ENCODE results near the gene KCMF1. TPM values are rescaled to one million over a fixed set of nuclear protein-coding genes. Genes with fewer than 3 reads are reported as not detected.

The KCMF1 gene
- total RNA-seq, 1 experiment from 2014 or later = 97.8 TPM

GRCh38 chr2:85066006-85066740, 95.2 kb downstream of the KCMF1 start:
- peaks cover 3% of the 10 kb centered on the region; the same call in 1 of the 2 replicates for H3K27me3 ChIP-seq (ENCODE audit: insufficient read depth, low read depth)
- H3K36me3 ChIP-seq (ENCODE audit: low read depth) = no peaks in the 10 kb centered on the region
- ChIA-PET CTCF (interaction anchor here (1.4 to 1.9 kb wide), 3 partner anchors 219 to 234 kb away, joined by 4 to 12 read pairs (median 7); no protein-coding TSS in a partner anchor), POLR2A (ENCODE audit: unreplicated experiment) (no interaction called here)
- no peaks in the 10 kb centered on the region for H3K9me2 ChIP-seq (ENCODE audit: insufficient read depth)
- H3K4me1 ChIP-seq (replicated peaks; ENCODE audit: insufficient read depth) = no peaks in the 10 kb centered on the region
- TF ChIP-seq EZH2 (IDR thresholded peaks at IDR 0.05; ENCODE audit: low read depth) (no peak), CTCF (conservative IDR thresholded peaks at IDR 0.05) (no peak)
- H3F3A ChIP-seq (ENCODE audit: insufficient read depth, low read depth) = no peaks in the 10 kb centered on the region
- H2AFZ ChIP-seq = no peak overlapping the region
- no TSS peak for BruUV-seq (replicated peaks)
- H3K27ac ChIP-seq = no peak overlapping the region
- no peaks in the 10 kb centered on the region for H3K9me3 ChIP-seq (ENCODE audit: insufficient read depth, low read depth)
- H3K79me2 ChIP-seq (ENCODE audit: low read depth) = no peaks in the 10 kb centered on the region
- DNase-seq = no peak
- intact Hi-C loops (cut with micrococcal nuclease; ENCODE audit: unreplicated experiment) = loop anchor here (5.0 kb wide), 1 partner anchor 139 kb away; no protein-coding TSS in a partner anchor
- no peaks in the 10 kb centered on the region for H4K20me1 ChIP-seq (ENCODE audit: insufficient read depth)
- H3K4me2 ChIP-seq = no peak overlapping the region
- H3K4me3 ChIP-seq = no peak overlapping the region

DNA sequence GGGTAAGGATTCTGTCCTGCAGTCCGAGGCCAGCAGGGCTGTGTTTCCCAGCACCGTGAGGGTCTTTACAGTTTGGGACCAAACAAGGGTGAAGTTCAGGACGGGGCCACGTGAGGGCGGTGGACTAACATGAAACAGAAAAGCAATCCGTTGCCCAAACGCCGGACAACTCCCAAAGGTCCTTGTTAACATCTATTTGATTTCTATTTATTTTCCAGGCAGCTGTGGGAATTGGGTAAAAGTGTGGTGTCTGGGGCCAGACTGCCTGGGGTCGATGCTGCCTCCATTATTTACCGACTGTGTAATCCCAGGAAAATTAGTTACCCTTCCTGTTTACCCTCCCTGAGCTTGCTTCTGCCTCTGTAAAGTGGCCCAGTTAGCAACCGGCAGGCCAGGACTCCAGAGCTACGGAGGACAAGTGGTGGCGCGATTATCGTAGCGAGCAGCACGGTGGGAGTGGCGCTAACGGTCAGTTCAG, 96.0 kb downstream of the KCMF1 start:
- ChIA-PET CTCF (interaction anchor here (0.6 to 1.9 kb wide), 6 partner anchors 13 to 234 kb away, joined by 3 to 12 read pairs (median 6); no protein-coding TSS in a partner anchor), POLR2A (ENCODE audit: unreplicated experiment) (interaction anchor here (0.5 kb wide), 1 partner anchor 32 kb away, joined by 4 read pairs; no protein-coding TSS in a partner anchor)
- DNase-seq = peak; percentile 50 to 68
- H3K27me3 ChIP-seq (ENCODE audit: insufficient read depth, low read depth) = peaks cover 3% of the 10 kb centered on the region; the same call in 1 of the 2 replicates
- no peak overlapping the region for H3K4me3 ChIP-seq
- no peaks in the 10 kb centered on the region for H3K79me2 ChIP-seq (ENCODE audit: low read depth)
- H2AFZ ChIP-seq = no peak overlapping the region
- H3K9me2 ChIP-seq (ENCODE audit: insufficient read depth) = no peaks in the 10 kb centered on the region
- H3K27ac ChIP-seq = no peak overlapping the region
- H3K36me3 ChIP-seq (ENCODE audit: low read depth) = no peaks in the 10 kb centered on the region
- H3K4me2 ChIP-seq = no peak overlapping the region
- H4K20me1 ChIP-seq (ENCODE audit: insufficient read depth) = no peaks in the 10 kb centered on the region
- no peak for TF ChIP-seq EZH2 (IDR thresholded peaks at IDR 0.05; ENCODE audit: low read depth)
- peak; percentile 93 for TF ChIP-seq CTCF (conservative IDR thresholded peaks at IDR 0.05)
- no peaks in the 10 kb centered on the region for H3K9me3 ChIP-seq (ENCODE audit: insufficient read depth, low read depth)
- no peaks in the 10 kb centered on the region for H3F3A ChIP-seq (ENCODE audit: insufficient read depth, low read depth)
- no TSS peak for BruUV-seq (replicated peaks)
- intact Hi-C loops (cut with micrococcal nuclease; ENCODE audit: unreplicated experiment) = loop anchor here (1.0 to 5.0 kb wide), 3 partner anchors 140 to 231 kb away; no protein-coding TSS in a partner anchor
- no peaks in the 10 kb centered on the region for H3K4me1 ChIP-seq (replicated peaks; ENCODE audit: insufficient read depth)

DNA sequence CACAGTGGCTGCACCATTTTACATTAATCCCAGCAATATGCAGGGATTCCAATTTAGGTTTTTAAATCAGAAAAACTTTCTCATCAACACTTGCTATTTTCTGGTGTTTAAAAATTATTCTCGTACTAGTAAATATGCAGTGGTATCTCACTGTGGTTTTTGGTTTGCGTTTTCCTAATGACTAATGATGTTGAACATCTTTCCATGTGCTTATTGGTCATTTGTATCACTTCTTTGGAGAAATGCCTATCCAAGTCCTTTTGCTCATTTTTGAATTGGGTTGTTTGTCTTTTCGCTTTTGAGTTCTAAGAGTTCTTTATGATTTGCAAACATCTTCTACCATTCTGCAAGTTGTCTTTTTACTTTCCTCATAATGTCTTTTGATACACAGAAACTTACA, 100.1 kb downstream of the KCMF1 start:
- ChIA-PET POLR2A (ENCODE audit: unreplicated experiment) (no interaction called here), CTCF (no interaction called here)
- Histone ChIP-seq H3F3A (ENCODE audit: insufficient read depth, low read depth) (no peaks in the 10 kb centered on the region), H3K27me3 (ENCODE audit: insufficient read depth, low read depth) (no peaks in the 10 kb centered on the region), H3K4me3 (no peak overlapping the region), H3K4me2 (no peak overlapping the region), H3K9me2 (ENCODE audit: insufficient read depth) (no peaks in the 10 kb centered on the region), H2AFZ (no peak overlapping the region), H3K9me3 (ENCODE audit: insufficient read depth, low read depth) (no peaks in the 10 kb centered on the region), H3K36me3 (ENCODE audit: low read depth) (no peaks in the 10 kb centered on the region), H3K27ac (no peak overlapping the region), H3K79me2 (ENCODE audit: low read depth) (no peaks in the 10 kb centered on the region), H4K20me1 (ENCODE audit: insufficient read depth) (no peaks in the 10 kb centered on the region), H3K4me1 (replicated peaks; ENCODE audit: insufficient read depth) (no peaks in the 10 kb centered on the region)
- TF ChIP-seq EZH2 (IDR thresholded peaks at IDR 0.05; ENCODE audit: low read depth) = no peak
- no peak for TF ChIP-seq CTCF (conservative IDR thresholded peaks at IDR 0.05)
- intact Hi-C loops (cut with micrococcal nuclease; ENCODE audit: unreplicated experiment) = no loop called here
- no peak for DNase-seq
- BruUV-seq (replicated peaks) = no TSS peak
